Measurements from ENCODE around the gene SNRNP200. TPM values are rescaled to one million over a fixed set of nuclear protein-coding genes. Genes with fewer than 3 reads are reported as not detected.

SNRNP200 gene
- total RNA-seq, 2 experiments from 2014 or later, result 79.3 to 216 TPM

- no peaks in the 10 kb centered on the region for H4K20me1 ChIP-seq (ENCODE audit: insufficient read depth, low read length)
- no peaks in the 10 kb centered on the region for H3K4me1 ChIP-seq (ENCODE audit: insufficient read depth, low read length, poor library complexity, severe bottlenecking)
- no peak overlapping the region for H3K27ac ChIP-seq (ENCODE audit: low read depth, low read length, poor library complexity, severe bottlenecking)
- no peak overlapping the region for H3K4me3 ChIP-seq (ENCODE audit: low read depth, low read length, poor library complexity, severe bottlenecking)
- H3K4me2 ChIP-seq (ENCODE audit: low read length), result no peak overlapping the region
- DNase-seq (ENCODE audit: low spot score), result no peak
- no peak overlapping the region for H2AFZ ChIP-seq (ENCODE audit: low read length)
- no peaks in the 10 kb centered on the region for H3K9me3 ChIP-seq (ENCODE audit: low read length)
- H3K9me2 ChIP-seq (ENCODE audit: insufficient read depth, low read length), result no peaks in the 10 kb centered on the region
- no peak for TF ChIP-seq CTCF (conservative IDR thresholded peaks at IDR 0.05; ENCODE audit: low read length)
- no peak for TF ChIP-seq EZH2phosphoT487 (IDR thresholded peaks at IDR 0.05; ENCODE audit: borderline replicate concordance, low read depth, low read length)
- ChIA-PET CTCF (ENCODE audit: unreplicated experiment) (no interaction called here), POLR2A (interaction anchor here (1.2 kb wide), 1 partner anchor 17 kb away, joined by 3 read pairs; no protein-coding TSS in a partner anchor)
- no peaks in the 10 kb centered on the region for H3K79me2 ChIP-seq (ENCODE audit: insufficient read depth, low read depth, low read length)
- BruUV-seq (replicated peaks), result no TSS peak
- H3K36me3 ChIP-seq (ENCODE audit: insufficient read depth, low read length), result peaks cover 98% of the 10 kb centered on the region
- intact Hi-C loops (cut with micrococcal nuclease; ENCODE audit: unreplicated experiment), result no loop called here
These were observed 48.3 kb upstream of the SNRNP200 start for GRCh38 chr2:96353606-96354101.

GRCh38 chr2:96353032-96353561 is 47.8 kb upstream of the SNRNP200 start:
- H3K36me3 ChIP-seq (ENCODE audit: insufficient read depth, low read length), result peaks cover 99% of the 10 kb centered on the region
- DNase-seq (ENCODE audit: low spot score), result no peak

More at GRCh38 chr2:96353032-96353561, 47.8 kb upstream of the SNRNP200 start:
- no peaks in the 10 kb centered on the region for H4K20me1 ChIP-seq (ENCODE audit: insufficient read depth, low read length)
- CTCF ChIA-PET (ENCODE audit: unreplicated experiment), result no interaction called here
- no peaks in the 10 kb centered on the region for H3K79me2 ChIP-seq (ENCODE audit: insufficient read depth, low read depth, low read length)
- no peak overlapping the region for H3K4me3 ChIP-seq (ENCODE audit: low read depth, low read length, poor library complexity, severe bottlenecking)
- H3K9me3 ChIP-seq (ENCODE audit: low read length), result no peaks in the 10 kb centered on the region
- POLR2A ChIA-PET, result interaction anchor here (1.2 kb wide), 1 partner anchor 16 kb away, joined by 3 read pairs; no protein-coding TSS in a partner anchor
- H2AFZ ChIP-seq (ENCODE audit: low read length), result no peak overlapping the region
- H3K4me2 ChIP-seq (ENCODE audit: low read length), result no peak overlapping the region
- no peaks in the 10 kb centered on the region for H3K4me1 ChIP-seq (ENCODE audit: insufficient read depth, low read length, poor library complexity, severe bottlenecking)
- TF ChIP-seq CTCF (conservative IDR thresholded peaks at IDR 0.05; ENCODE audit: low read length), result no peak
- TF ChIP-seq EZH2phosphoT487 (IDR thresholded peaks at IDR 0.05; ENCODE audit: borderline replicate concordance, low read depth, low read length), result no peak
- no peaks in the 10 kb centered on the region for H3K9me2 ChIP-seq (ENCODE audit: insufficient read depth, low read length)
- no TSS peak for BruUV-seq (replicated peaks)
- intact Hi-C loops (cut with micrococcal nuclease; ENCODE audit: unreplicated experiment), result no loop called here
- no peak overlapping the region for H3K27ac ChIP-seq (ENCODE audit: low read depth, low read length, poor library complexity, severe bottlenecking)
